NCI-H2107 (cell line): ENCODE data around the gene AMN.

Source experiments
- DNase-seq: peaks from one replicate; lab custom pipeline; 2025; lab: John Stamatoyannopoulos, UW

AMN gene

DNA sequence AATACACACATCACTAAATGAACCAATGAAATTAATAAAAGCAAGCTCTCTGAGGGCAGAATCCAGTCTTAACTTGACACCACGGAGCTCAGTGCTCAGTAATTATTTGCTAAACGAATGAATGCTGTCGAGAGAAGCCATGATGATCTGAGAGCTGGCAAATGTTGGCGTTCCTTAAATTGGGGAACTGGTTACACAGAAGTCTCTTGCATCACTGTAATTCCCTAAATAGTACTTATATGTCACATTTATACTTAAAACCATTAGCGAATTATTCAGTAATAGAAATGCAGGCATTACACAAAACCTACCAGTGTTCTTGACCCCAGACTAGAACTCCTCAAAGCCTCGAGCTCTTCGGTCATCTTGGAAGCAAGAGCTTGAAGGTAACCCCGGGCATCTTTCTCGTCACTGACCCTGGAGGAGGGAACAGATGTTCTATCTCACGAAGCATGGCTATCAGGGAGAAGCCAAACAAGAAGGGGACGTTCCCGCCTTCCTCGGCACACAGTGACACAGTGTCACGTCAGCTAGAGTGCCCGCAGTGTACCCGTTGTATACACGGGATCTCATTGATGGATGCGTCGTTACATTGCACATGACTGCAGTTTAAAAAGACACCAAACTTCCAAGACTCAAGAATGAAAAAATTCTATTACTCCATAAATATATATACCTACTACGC, 43.6 kb downstream of the AMN start:
- DNase-seq: no peak

DNA sequence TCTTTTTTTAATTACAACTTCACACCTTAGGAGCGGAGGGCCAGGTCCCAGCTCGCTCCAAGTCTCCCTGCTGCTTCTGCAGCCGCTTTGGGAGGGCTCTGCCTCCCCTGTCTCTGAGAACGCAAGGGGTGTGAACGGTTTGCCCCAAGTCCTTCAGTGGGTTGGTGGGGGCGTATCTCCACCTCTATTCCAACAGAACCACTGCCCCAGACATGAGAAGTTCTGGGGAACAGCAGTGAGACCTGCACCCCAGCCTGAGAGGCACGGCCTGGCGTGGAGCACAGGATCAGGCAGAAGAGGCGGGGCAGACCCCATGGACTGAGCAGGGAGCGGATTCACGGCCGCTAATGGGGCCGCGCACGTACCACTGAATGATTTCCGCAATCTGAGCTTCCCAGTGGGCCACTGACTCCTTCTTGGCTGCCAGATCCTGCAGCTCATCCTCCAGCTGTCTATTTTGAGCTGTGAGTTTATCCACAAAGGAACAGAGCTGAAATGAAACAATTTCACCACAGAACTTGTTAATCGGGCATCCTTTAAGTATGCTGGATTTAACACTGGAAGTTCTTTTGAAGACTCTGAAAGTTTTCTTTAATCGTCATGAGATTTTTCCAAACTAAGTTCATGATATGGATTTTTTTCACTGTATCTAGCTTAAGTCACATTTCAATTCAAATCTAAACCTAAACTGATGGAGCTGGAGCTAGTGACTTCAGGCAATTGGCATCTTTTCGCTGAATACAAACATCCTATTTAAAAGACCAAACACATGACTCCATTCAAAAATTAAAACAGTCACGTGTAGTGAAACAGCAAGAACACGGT, 44.4 kb downstream of the AMN start:
- DNase-seq: no peak

DNA sequence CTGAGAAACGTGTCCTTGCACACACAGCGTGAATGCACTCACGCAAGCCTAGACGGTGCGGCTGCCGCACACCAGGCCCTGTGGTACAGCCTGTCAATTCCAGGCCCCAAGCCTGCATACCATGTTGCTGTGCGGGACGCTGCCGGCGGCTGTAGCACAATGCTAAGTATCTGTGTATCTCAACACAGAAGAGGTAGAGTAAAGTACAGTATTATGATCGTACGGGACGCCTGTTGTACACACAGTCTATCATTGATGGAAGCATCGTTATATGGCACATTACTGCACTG, 45.0 kb downstream of the AMN start:
- DNase-seq: no peak

DNA sequence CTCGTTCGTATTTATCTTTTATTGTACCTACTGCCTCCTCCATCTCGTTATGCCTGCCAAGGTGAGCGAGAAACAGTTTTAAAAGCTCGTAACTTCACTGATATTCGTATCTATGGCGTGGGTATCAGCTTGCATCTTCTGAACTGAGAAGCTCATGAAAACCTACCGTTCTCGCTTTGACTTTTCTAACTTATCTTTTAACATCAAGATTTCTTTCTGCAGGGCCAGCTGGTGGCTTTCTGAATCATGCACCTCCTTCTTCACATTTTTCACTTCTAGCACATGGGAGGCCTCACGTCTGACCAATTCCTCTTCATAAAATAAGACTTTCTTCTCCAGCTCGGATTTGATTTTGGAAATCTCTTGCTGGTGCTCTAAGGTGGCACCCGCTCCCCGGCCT, 45.8 kb downstream of the AMN start:
- no peak for DNase-seq

DNA sequence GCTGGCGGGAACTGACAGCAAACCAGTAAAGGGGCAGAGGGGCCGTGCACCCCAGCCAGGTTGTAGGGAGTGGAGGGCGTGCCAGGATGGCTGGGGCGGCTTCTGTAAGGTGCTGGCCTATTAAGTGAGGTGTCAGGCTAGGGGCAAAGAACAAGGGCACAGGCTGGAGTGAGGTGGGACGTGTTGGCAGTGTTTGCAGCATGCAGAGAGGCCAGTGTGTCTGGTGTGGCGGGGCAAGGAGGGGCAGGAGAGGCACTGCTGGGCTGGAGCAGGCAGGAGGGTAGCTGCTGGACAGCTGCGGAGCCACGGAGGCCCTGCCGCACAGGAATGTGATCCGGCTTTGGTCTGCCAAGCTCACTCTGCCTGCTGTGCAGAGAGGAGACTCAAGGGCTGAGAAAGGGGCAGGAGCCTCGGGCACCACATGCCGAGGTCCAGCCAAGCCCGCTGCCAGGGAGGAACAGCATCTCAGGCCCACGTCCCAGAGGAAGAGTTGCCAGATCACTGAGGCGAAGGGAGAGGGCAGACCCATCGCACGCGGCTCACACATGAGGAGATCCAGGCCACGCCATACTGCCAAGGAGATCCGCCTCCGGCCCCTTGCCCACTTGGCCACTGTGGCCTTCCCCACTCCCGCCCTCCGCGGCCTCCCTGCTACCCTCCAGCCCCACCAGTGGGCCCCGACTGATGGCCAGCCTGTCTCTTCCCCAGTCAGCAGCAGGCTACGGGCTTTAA, 46.8 kb downstream of the AMN start:
- no peak for DNase-seq

DNA sequence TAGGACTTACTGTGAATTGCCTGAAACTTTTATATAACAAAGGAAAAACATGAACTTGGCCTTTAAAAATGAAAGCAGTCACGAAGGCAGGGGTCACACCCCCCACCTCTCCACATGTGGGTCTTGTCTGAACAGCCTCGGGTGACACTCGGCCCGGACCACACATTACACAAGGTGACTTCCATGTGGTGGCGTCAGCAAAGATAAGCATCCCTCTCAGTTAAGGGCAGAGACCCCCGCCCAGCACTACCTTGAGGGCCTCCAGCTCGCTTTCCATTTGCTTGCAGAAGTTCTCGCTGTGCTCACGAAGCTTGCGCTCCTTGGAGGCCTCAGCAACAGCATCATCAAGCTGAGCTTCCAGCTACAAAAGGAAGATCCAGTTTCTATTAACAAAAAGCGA, 47.4 kb downstream of the AMN start:
- no peak for DNase-seq

DNA sequence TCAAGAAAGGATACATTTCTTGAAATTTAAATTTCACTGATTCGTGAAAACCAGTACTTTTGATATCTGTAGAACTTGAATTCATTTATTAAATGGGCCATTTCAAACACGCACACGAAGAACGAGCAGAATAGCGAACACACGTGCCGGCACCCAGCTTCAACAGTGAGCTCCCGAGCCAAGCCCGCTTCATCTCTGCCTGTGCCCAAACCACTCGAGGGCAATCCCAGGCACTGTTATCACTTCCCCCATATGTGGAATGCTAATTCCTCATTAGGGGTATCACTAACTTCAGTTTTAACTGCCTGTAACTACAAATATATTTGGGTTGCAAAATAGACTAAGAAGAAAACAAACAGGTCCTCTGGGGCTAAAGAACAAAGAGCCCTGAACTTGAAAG, 48.0 kb downstream of the AMN start:
- DNase-seq: no peak

DNA sequence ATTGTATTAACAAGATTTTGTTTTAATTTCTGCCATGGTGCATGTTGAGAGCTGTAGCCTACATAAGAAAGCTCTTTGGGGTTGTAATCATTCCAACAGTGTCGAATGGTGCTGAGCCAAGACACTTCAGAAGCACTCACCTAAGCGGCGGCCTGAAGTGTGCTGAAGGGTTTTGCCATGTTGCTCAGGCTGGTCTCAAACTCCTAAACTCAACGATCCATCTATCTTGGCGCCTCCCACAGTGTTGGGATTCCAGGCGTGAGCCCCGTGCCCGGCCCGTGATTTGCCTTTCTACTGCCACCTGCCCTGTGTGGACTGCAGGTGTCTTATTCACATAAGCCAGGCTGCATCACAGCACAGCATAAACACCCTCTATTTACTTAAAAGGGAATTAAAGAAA, 48.9 kb downstream of the AMN start:
- peak; percentile 34 for DNase-seq

DNA sequence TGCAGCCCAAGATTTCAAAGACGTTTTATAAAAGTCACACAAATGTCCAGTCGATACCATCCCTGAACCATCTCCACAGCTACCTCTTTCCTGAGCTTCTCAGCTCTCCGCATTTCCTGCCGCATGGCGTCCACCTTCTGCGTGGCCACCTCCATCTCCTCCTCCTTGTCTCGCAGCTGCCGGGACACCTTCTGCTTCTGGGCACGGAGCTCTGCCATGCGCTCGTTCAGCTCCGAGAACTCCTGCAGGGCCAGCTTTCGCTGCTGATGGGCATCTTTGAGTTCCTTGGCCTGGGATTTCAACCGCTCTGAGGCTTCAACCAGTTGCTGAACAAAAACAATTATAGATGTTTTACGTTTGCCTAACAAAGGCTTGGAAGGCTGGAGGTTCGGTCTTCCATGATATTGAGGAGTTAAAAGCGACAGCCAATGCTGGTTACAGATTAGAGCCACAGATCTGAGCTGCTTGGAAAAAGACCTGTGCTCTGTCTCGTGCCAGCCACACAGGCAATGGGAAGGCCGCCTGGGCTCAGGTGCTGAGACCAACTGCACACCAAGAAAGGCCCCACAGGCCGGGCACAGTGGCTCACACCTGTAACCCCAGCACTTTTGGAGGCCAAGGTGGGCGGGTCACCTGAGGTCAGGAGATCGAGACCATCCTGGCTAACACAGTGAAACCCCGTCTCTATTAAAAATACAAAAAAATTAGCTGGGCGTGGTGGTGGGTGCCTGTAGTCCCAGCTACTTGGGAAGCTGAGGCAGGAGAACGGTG, 49.6 kb downstream of the AMN start:
- no peak for DNase-seq

DNA sequence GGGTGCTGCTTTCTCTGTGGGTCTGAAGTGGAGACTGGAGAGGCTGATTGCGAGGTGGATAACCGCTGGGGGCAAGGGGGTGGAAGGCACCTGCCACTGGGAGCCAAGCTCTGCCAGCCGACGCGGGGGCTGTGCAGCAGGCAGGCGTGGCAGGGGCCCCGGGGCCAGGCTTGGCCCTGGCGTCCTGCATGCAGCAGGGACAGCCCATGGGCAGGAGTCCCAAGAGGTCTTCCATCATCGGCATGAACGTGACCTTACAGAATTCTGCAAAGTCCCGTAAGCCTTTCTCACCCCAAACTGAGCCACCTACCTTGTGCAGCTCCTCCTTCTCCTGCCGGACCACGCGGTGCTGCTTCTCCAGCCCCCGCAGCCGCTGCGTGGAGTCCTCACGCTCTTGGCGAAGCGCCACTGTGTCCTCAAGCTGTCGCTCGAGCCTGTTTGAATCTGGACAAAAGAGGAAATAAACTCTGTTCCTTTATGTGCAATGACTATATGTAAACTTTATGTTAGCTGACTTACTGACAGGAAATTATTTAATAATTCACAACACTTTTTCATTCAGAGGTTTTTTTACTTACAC, 51.3 kb downstream of the AMN start:
- DNase-seq: no peak

DNA sequence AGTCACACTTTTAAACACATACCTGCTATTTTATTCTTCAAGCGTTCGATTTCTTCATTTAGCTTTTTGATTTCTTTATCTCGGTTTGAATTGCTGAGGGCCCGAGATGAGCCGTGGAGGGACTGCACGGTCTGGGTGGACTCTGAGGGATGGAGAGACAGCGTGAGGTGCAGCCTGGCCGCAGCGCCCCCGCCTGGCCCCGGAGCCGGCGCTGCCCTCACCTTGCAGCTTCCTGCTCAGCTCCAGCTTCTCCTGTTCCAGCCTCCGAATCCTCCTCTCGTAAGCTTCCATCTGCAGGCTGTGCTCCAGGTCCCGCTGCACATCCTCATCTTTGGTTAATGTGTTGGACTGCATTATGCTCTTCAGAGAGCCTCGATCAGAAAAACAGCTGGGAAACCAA, 53.2 kb downstream of the AMN start:
- DNase-seq: no peak

DNA sequence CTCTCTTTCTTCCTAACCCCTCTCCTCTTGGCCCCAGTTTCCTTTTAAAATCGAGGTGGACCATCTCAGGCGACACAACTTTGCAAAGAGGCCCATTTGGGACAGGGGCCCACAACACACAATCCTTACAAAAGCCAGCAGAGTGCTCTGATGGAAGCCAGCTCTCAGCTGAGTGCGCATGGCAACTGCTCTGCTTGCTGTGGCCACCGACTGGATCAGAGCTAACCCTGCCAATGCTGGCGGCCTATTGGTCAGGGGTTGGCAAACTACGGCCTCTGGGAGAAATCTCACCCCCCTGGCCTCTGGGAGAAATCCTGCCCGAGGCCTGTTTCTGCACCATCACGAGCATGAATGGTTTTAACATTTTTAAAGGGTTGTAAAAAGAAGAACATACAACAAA, 55.0 kb downstream of the AMN start:
- no peak for DNase-seq

DNA sequence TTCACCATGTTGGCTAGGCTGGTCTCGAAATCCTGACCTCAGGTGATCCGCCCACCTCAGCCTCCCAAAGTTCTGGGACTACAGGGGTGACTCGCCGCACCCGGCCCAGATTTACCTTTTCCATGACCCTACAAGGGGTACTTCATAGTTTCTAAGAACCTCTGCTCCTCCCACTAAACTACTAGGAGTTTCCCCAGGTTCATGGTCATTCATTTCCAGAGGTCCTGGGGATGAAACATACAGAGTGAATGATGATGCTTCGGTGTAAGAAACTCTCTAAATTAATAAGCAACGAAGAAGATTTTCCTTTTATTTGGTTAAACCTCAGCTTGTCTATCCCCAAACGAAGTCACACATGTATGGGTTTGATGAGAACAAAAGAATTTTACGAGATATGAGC, 56.9 kb downstream of the AMN start:
- no peak for DNase-seq

DNA sequence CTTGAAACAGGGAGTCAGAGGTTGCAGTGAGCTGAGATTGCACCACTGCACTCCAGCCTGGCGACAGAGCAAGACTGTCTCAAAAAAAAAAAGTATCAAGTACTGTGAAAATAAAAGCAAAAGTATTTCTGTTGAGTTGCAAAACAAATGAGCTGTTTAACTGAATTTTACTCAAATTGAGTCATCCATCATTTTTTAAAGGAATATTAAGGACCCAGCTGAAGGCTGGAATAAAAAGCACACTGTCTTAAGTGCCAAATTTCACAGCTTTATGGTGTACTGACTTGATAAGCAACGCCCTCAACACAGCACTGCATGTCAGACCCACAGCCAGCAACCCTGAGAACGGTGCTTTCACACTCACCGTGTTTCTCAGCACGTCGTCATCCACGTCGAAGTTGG, 57.9 kb downstream of the AMN start:
- DNase-seq: no peak
